ENCODE data around the gene NR1H3.

DNA sequence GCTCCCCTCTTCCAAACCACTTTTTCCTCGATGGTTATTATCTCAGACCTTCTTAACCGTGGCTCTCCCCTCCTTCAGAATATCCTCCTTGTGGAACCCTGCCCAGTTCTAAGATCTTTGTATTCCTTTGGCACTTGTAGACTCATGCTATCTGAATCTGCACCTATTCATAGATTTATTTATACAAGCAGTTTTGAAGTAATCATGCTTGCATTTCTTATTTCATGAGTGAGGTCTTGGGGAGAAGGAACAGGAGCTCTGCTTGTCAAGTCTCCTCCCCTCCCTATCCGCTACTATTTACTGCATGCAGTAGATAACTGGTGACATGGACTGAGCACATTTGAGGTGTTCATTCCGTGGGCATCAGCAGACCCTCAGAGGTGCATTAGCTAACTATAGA lies 6.7 kb downstream of the NR1H3 start:
- TF ChIP-seq EZH2phosphoT487 (IDR thresholded peaks at IDR 0.05; ENCODE audit: borderline replicate concordance, low read depth, low read length), result no peak
- TF ChIP-seq, protein P1, sequence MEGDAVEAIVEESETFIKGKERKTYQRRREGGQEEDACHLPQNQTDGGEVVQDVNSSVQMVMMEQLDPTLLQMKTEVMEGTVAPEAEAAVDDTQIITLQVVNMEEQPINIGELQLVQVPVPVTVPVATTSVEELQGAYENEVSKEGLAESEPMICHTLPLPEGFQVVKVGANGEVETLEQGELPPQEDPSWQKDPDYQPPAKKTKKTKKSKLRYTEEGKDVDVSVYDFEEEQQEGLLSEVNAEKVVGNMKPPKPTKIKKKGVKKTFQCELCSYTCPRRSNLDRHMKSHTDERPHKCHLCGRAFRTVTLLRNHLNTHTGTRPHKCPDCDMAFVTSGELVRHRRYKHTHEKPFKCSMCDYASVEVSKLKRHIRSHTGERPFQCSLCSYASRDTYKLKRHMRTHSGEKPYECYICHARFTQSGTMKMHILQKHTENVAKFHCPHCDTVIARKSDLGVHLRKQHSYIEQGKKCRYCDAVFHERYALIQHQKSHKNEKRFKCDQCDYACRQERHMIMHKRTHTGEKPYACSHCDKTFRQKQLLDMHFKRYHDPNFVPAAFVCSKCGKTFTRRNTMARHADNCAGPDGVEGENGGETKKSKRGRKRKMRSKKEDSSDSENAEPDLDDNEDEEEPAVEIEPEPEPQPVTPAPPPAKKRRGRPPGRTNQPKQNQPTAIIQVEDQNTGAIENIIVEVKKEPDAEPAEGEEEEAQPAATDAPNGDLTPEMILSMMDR (conservative IDR thresholded peaks at IDR 0.05; ENCODE audit: low read length), result no peak

Measured in OCI-LY7 (cell line).